HG02763 (cell line): ENCODE results near the gene GYS1.
A peak's percentile ranks its signal among the peaks of the same experiment; 100 is the strongest.

Source experiments
- ATAC-seq: cut with Tn5 transposase; IDR thresholded peaks from one replicate; pipeline ENCODE4 v1.9.1; 2021; ENCODE audit warnings: mild to moderate bottlenecking, moderate library complexity; ENCODE audit not compliant: unreplicated experiment

GYS1 gene

GRCh38 chr19:48965806-48966540 lies 27.1 kb downstream of the GYS1 start:
- peak; percentile 12 for ATAC-seq

GRCh38 chr19:48965040-48965805 lies 27.9 kb downstream of the GYS1 start, which contains the start of gene FTL:
FTL (plus strand) TSS chr19:48965309; CDS start chr19:48965508, 199 bp downstream.
- ATAC-seq = peak; percentile 59

DNA sequence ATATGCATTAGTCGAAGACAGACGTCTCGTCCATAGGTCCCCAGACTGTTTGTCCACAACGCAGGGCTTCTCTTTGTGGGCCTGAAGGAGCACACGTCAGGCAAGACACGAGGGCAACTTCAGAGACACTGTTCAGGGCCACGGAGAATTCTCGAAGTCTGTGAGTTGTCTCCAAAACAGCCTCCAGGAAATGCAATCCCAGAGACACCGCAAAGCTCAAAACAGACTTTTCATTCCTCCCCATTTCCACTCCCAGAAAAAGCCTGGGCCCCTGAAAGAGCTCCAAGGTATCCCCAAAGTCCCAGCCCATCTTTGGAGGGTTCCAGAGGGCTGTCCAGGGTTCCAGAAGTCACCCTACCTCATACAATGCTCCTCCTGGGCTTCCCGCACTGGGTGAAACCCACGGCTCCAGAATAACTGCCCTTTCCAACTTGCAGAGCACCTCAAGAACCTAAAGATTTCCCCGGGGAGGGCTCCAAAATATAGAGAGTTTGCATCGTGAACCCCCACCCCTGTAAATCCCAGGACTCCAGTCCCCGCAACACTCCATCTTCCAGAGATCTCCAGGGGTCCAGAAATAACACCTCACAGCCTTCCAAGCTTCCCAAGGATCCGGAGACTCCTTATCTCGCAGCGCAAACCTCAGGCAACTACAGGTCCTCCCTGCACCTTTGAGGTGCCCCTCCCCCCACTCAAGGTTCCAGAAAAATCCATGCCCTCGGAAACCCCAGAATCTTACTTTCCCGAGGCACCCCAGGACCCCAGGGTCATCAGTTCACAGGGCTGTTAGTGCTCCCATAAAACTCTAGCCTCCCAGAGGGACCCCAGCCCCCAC lies 28.7 kb downstream of the GYS1 start:
- ATAC-seq = no peak

GRCh38 chr19:48963371-48964204 lies 29.5 kb downstream of the GYS1 start:
- peak; percentile 21 for ATAC-seq

- no peak for ATAC-seq
Observed at GRCh38 chr19:48962849-48963165, 30.3 kb downstream of the GYS1 start.

DNA sequence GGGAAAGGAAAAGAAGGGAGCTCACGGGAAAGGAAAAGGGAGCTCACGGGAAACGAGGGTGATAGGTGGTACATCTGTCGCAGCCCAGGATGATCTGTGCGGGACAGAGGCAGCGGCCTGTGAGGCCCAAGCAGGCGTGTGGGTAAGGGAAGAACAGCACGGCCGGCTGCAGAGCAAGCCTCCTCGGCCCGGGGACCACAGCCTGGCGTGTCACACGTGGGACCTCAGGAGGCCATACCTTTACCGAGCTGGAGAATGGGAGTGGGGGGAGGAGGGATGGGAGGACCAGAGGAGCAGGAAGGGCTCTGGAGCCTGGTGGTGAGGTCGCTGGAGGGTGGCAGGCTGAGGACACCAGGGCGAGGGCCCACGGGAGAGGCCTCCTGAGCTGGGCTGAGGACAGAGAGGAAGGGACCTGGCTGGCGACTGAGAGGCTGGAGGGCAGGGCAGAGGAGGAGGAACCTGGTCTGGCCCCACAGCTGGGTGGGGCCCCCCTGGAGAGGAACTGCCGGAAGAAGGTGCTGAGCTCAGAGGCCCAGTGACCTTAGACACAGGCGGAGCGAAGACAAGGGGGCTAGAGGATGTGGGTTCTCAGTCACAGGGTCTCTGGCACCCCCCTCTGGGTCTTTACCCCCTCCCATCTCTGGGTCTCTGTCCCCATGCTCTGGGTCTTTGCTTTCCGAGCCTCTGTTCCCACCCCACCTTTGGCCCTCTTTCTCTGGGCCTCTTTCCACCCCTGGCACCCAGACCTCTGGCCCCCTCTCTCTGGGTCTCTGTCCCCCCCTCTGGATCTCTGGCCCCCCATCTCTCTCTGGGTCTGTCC lies 30.9 kb downstream of the GYS1 start:
- ATAC-seq = peak; percentile 23

DNA sequence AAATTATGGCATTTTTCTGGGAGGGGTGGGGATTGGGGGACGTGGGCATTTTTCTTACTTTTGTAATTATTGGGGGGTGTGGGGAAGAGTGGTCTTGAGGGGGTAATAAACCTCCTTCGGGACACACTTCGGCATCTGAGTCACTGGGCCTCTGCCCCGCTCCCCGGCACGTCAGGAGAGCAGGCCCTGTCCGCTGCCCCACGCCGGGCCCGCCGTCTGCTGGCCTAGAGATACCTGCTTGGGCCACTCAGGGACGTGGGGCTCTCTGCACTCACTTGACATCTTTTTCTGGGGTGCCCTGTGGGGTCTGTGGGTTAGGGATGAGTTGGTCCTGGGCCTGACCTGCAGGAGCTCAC lies 31.5 kb downstream of the GYS1 start:
- ATAC-seq = no peak

DNA sequence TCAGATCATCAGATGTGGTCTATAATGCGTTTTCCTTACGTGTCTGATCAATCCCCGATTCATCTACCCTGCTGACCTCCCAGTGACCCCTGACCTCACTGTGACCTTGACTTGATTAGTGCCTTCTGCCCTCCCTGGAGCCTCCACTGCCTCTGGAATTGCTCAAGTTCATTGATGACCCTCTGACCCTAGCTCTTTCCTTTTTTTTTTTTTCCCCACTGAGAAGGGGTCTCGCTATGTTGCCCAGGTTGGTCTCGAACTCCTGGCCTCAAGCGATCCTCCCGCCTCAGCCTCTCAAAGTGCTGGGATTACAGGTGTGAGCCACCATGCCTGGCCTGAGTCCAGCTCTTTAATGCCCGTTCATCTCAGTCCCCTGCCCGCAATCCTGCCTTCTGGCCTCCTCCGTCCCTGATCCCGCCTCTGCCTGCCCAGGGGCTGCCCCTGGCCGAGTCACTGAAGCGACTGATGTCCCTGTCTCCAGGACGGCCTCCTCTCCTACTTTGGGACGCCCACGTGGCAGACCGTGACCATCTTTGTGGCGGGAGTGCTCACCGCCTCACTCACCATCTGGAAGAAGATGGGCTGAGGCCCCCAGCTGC lies 32.0 kb downstream of the GYS1 start:
- no peak for ATAC-seq

DNA sequence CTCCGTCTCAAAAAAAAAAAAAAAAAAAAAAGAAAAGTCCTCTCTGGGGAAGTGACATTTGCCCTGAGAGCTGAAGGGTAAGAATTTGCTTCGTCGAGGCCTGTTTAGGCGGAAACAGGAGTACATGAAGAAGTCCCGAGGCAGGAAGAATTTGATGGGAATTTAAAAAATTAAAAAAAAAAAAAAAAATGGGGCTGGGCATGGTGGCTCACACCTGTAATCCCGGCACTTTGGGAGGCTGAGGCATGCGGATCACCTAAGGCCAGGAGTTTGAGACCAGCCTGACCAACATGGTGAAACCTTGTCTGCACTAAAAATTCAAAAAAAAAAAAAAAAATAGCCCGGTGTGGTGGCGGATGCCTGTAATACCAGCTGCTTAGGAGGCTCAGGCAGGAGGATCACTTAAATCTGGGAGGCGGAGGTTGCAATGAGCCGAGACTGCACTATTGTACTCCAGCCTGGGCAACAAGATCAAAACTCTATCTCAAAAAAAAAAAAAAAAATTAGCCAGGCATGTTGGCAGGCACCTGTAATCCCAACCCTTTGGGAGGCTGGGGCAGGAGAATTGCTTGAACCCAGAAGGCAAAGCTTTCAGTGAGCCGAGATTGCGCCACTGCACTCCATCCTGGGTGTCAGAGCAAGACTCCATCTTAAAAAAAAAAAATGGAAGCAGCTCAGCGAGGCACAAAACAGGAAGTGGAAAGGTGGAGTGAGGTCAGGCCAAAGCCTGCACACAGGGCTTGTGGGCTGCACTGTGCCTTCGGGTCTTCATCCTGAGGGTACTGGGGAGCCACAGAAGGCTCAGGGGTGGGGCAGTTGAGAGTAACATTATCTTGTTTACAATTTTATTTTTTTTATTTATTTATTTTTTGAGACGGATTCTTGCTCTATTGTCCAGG lies 33.5 kb downstream of the GYS1 start:
- ATAC-seq = no peak

DNA sequence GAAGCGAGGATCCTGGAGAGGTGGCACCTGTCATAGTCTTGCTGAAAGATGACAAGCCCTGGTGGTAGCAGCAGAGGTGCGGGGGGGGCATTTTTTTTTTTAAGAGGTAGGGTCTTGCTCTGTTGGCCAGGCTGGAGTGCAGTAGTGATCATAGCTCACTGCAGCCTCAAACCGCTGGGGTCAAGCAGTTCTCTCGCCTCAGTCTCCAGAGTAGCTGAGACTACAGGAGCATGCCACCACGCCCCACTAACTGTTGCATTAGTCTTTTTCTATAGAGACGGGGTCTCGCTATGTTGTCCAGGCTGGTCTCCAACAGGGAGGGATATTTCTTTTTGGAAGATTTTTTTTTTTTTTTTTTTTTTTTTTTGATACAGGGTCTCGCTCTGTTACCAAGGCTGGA lies 35.1 kb downstream of the GYS1 start:
- ATAC-seq = no peak

DNA sequence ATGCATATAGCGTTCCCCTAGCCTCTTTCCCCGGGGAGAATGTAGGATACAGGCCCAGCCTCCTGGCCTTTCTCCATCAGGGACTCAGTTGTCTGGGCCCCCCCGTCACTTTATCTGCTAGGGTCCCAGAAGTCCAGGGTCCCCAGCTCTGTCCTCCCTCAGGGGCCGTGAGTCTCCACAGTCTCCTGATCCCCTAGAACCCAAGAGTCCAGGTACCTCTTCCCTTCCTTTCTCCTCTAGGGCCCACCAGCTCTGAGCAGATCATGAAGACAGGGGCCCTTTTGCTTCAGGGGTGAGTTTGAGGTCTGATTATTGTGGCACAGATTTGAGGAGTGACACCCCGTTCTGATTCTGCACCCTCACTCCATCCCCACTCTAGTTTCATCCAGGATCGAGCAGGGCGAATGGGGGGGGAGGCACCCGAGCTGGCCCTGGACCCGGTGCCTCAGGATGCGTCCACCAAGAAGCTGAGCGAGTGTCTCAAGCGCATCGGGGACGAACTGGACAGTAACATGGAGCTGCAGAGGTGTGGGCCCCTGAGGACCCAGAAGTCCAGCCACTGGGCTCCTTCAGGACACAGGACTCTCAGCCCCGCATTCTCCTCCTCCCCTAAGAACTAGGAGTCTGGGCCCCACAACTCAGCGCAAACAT lies 37.7 kb downstream of the GYS1 start:
- ATAC-seq = no peak

- ATAC-seq = peak; percentile 94
Observed at GRCh38 chr19:48954595-48955307, 38.4 kb downstream of the GYS1 start, which contains the start of gene BAX. BAX (plus strand) TSS chr19:48954875; CDS start chr19:48954929, 54 bp downstream.

DNA sequence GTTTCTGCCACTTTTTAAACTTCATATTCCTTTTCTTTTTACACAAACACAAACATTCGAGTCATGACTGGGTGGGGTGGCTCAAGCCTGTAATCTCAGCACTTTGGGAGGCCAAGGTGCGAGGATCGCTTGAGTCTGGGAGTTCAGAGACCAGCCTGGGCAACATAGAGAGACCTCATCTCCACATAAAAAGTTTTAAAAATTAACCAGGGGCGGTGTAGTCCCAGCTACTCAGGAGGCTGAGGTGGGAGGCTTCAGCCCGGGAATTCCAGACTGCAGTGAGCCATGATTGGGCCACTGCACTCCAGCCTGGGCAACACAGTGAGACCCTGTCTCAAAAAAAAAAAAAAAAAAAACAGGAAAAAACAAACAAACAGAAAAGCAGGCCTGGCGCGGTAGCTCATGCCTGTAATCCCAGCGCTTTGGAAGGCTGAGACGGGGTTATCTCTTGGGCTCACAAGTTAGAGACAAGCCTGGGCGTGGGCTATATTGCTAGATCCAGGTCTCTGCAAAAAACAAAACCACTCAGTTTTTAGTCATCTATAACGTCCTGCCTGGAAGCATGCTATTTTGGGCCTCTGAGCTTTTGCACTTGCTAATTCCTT lies 39.0 kb downstream of the GYS1 start:
- ATAC-seq = no peak

DNA sequence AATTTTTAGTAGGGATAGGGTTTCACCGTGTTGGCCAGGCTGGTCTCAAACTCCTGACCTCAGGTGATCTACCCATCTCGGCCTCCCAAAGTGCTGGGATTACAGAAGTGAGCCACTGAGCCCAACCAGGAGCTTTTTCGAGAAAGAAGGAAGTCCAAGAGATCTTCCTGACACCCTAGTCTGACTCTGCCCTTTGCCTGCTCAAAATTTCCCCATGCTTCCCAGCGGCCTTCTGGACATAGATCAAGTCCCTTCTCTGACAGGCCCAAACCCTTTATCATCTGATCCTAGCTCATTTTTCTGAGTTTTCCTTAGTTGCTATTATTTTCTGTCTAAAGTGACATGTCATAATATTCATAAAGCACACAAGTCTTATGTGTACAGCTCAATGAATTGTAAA lies 40.0 kb downstream of the GYS1 start:
- ATAC-seq = no peak

- no peak for ATAC-seq
Observed at GRCh38 chr19:48950830-48951519, 42.1 kb downstream of the GYS1 start.

DNA sequence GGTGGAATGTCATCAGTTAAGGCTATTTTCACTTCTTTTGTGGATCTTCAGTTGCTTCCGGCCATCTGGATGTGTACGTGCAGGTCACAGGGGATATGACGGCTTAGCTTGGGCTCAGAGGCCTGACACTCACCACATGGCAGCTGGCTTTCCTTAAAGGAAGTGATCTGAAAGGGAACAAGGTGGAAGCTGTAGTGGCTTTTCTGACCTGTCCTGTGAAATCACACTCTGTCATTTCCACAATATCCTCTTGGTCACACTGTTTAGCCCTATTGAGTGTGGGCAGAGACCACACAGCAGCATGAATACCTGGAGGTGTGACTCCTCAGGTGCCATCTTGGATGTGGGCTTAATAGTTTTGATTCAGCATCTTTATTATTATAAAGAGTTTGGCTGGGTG lies 43.0 kb downstream of the GYS1 start:
- ATAC-seq = no peak

DNA sequence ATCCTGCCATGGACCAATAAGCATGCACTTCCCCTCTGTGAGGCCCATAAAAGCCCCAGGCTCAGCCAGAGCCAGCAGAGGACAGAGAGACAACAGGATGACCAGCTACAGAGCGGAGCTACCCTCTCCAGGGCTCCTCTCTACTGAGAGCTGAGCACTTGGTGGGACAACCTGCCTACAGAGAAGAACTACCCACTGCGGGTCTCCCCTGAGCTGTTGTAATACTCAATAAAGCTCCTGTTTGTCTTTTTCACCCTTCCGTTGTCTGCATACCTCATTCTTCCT lies 45.9 kb downstream of the GYS1 start:
- no peak for ATAC-seq
